HepG2 (cell line): ENCODE results near the gene TFEB. TPM values are rescaled to one million over a fixed set of nuclear protein-coding genes. Genes with fewer than 3 reads are reported as not detected.

Source experiments
- ATF7 ChIP-seq, 2 experiments: fragments of 450-650 bp in 1 of 2; sonication (generic) in 1 of 2; formaldehyde crosslinking in 1 of 2; IDR thresholded peaks; 2 replicates each; pipeline versions ENCODE4 v1.4.0 to v1.6.1; 2016 to 2020; ENCODE audit warnings: antibody characterized with exemption in 1 of 2, mild to moderate bottlenecking in 1 of 2, missing genetic modification reagents in 1 of 2
- CEBPG ChIP-seq: IDR thresholded peaks from 2 replicates; pipeline ENCODE4 v1.6.1; 2016
- CHD4 ChIP-seq: fragments of 200-600 bp; sonication (generic); IDR thresholded peaks from 2 replicates; pipeline ENCODE4 v1.7.0; 2017; ENCODE audit warnings: mild to moderate bottlenecking, low read length, borderline replicate concordance
- GZF1 ChIP-seq: sonication (generic); formaldehyde crosslinking; IDR thresholded peaks from 2 replicates; pipeline ENCODE4 v1.5.1; 2020; ENCODE audit warnings: mild to moderate bottlenecking, missing genetic modification reagents
- HMG20A ChIP-seq: IDR thresholded peaks from 2 replicates; pipeline ENCODE4 v1.6.1; 2016; ENCODE audit warnings: borderline replicate concordance
- HNRNPL ChIP-seq: fragments of 200-400 bp; formaldehyde crosslinking; IDR thresholded peaks from 2 replicates; pipeline ENCODE4 v1.6.1; 2017; ENCODE audit warnings: mild to moderate bottlenecking, low read depth, low read length
- KLF16 ChIP-seq, 2 experiments: sonication (generic) in 1 of 2; formaldehyde crosslinking in 1 of 2; IDR thresholded peaks; 2 replicates each; pipeline versions ENCODE4 v1.6.1 to v1.8.0; 2016 to 2023; ENCODE audit warnings: missing genetic modification reagents in 2 of 2, missing compliant biosample characterization in 1 of 2
- MAF1 ChIP-seq: sonication (generic); formaldehyde crosslinking; IDR thresholded peaks from 2 replicates; pipeline ENCODE4 v1.5.0; 2020; ENCODE audit warnings: missing genetic modification reagents, borderline replicate concordance
- NFE2 ChIP-seq: sonication (generic); formaldehyde crosslinking; IDR thresholded peaks from 2 replicates; pipeline ENCODE4 v1.4.0; 2020; ENCODE audit warnings: missing genetic modification reagents
- NR2F2 ChIP-seq: IDR thresholded peaks from 2 replicates; pipeline ENCODE4 v1.6.1; 2012; ENCODE audit warnings: low read depth, inconsistent platforms, borderline replicate concordance
- PHF21A ChIP-seq: sonication (generic); formaldehyde crosslinking; IDR thresholded peaks from 2 replicates; pipeline ENCODE4 v1.5.0; 2020; ENCODE audit warnings: mild to moderate bottlenecking, missing genetic modification reagents
- RBM39 ChIP-seq: fragments of 200-400 bp; formaldehyde crosslinking; IDR thresholded peaks from one replicate; pipeline ENCODE4 v1.6.1; 2018; ENCODE audit warnings: antibody characterized with exemption, mild to moderate bottlenecking, low read depth, low read length; ENCODE audit not compliant: poor library complexity, severe bottlenecking
- ZNF138 ChIP-seq: sonication (generic); formaldehyde crosslinking; IDR thresholded peaks from 2 replicates; pipeline ENCODE4 v1.5.0; 2020; ENCODE audit warnings: mild to moderate bottlenecking, low read depth, missing genetic modification reagents
- ZNF207 ChIP-seq: fragments of 450-650 bp; IDR thresholded peaks from 2 replicates; pipeline ENCODE4 v1.6.1; 2016; ENCODE audit warnings: antibody characterized with exemption, borderline replicate concordance
- ZNF331 ChIP-seq: sonication (generic); formaldehyde crosslinking; IDR thresholded peaks from 2 replicates; pipeline ENCODE4 v1.4.0; 2020; ENCODE audit warnings: missing genetic modification reagents
- ZNF34 ChIP-seq: sonication (generic); formaldehyde crosslinking; IDR thresholded peaks from 2 replicates; pipeline ENCODE4 v1.4.0; 2020; ENCODE audit warnings: mild to moderate bottlenecking, missing genetic modification reagents, borderline replicate concordance
- ZNF678 ChIP-seq: sonication (generic); formaldehyde crosslinking; IDR thresholded peaks from 2 replicates; pipeline ENCODE4 v1.4.0; 2020; ENCODE audit warnings: mild to moderate bottlenecking, missing genetic modification reagents
- ZNF703 ChIP-seq: sonication (generic); formaldehyde crosslinking; IDR thresholded peaks from 2 replicates; pipeline ENCODE4 v1.5.1; 2020; ENCODE audit warnings: missing genetic modification reagents, mild to moderate bottlenecking, moderate library complexity, borderline replicate concordance
- polyA plus RNA-seq, 8 experiments: library from polyadenylated mRNA; depleted of rRNA in 3 of 8; stranded (reverse) in 7 of 8; unstranded in 1 of 8; fragments of >200 nt; fragmentation: Illumina TruSeq in 4 of 8; extraction: Trizol in 4 of 8; gene quantifications; 2 replicates each; pipeline versions ENCODE4 v1.2.1 to v1.2.3, GENCODE V29; 2011 to 2016; ENCODE audit warnings: low read depth in 4 of 8, missing spikeins in 1 of 8, mixed read lengths in 1 of 8; ENCODE audit not compliant: insufficient read depth in 1 of 8
- total RNA-seq, 5 experiments: library from RNA; depleted of rRNA; stranded (reverse); fragments of >200 nt; fragmentation: Illumina TruSeq; extraction: Trizol; gene quantifications; 2 replicates each; pipeline ENCODE4 v1.2.3, GENCODE V29; 2016; ENCODE audit warnings: low read depth in 1 of 5
- TF ChIP-seq, protein P1 (sequence below): sonication (generic); formaldehyde crosslinking; IDR thresholded peaks from 2 replicates; pipeline ENCODE4 v1.8.0; 2022; ENCODE audit warnings: missing genetic modification reagents, mild to moderate bottlenecking, borderline replicate concordance
- TF ChIP-seq, protein P2 (sequence below): sonication (generic); formaldehyde crosslinking; IDR thresholded peaks from 2 replicates; pipeline ENCODE4 v1.4.0; 2020; ENCODE audit warnings: missing genetic modification reagents
- TF ChIP-seq, protein P3 (sequence below): sonication (generic); formaldehyde crosslinking; IDR thresholded peaks from 2 replicates; pipeline ENCODE4 v1.8.1; 2023; ENCODE audit warnings: mild to moderate bottlenecking, inconsistent platforms, moderate library complexity, missing genetic modification reagents, borderline replicate concordance

Gene TFEB
- total and polyA plus RNA-seq, 2 of the 13 experiments (the other 11 are each of a cell fraction or from before 2014, with no cell fraction given), result 13.3 to 18.7 TPM

DNA sequence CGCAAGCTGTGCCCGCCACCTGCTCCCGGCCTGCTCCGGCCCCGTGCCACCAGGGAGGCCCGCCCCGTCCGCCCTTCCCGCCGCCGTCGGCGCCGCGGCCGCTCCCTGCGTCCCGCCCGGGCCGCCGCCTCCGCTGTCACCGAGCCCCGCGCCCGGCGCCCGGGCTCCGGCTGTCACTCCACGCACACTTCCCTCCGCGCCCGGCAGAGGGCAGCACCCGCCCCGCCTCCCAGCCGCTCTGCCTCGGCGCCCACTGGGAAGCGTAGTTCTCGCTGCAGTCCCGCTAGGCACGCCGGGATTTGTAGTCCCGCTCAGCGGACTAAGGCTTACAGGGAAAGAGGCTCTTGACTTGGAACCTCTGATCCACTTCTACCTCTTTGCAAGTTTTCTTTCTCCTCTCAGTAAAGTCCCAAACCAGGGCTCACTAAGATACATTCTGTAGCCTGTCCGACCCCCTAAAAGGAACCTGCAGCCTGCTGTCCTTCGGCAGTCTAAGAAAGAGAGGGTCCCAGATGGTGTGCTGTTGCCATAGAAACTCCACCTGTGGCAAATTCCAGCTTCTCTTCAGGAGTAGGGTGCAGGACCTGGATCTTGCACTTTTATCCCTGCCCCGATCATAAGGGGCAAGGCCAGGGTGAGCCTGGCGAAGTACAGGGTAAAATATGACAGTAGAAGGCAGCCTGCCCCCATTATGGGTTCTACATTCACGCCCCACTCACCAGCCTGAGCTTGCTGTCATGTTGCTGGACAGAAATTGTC lies at the start of gene TFEB (continued):
- TF ChIP-seq KLF16 (CRISPR knock-in tag; IDR thresholded peaks at IDR 0.05) (peak in 1 of 2 experiments; percentile 91; a peak in 2 of 4 replicates), ZNF207 (no peak), ZNF138 (no peak), NFE2 (CRISPR knock-in tag) (no peak), ATF7 (IDR thresholded peaks at IDR 0.05) (no peak), ATF7 (CRISPR knock-in tag; IDR thresholded peaks at IDR 0.05) (no peak), ZNF34 (no peak), CHD4 (no peak), ZNF703 (no peak), RBM39 (peak; percentile 11), HMG20A (no peak; the same call in 1 of the 2 replicates), GZF1 (CRISPR knock-in tag) (no peak), CEBPG (CRISPR knock-in tag) (peak; percentile 55; the same call in 1 of the 2 replicates), NR2F2 (peak; percentile 50; the same call in 1 of the 2 replicates), MAF1 (CRISPR knock-in tag) (peak; percentile 43; the same call in 1 of the 2 replicates), ZNF678 (CRISPR knock-in tag) (no peak), HNRNPL (no peak), PHF21A (CRISPR knock-in tag) (no peak), ZNF331 (CRISPR knock-in tag) (peak; percentile 83; the same call in 1 of the 2 replicates)
- TF ChIP-seq, protein P1, sequence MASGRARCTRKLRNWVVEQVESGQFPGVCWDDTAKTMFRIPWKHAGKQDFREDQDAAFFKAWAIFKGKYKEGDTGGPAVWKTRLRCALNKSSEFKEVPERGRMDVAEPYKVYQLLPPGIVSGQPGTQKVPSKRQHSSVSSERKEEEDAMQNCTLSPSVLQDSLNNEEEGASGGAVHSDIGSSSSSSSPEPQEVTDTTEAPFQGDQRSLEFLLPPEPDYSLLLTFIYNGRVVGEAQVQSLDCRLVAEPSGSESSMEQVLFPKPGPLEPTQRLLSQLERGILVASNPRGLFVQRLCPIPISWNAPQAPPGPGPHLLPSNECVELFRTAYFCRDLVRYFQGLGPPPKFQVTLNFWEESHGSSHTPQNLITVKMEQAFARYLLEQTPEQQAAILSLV, result peak; percentile 68; the same call in 1 of the 2 replicates
- TF ChIP-seq, protein P2, sequence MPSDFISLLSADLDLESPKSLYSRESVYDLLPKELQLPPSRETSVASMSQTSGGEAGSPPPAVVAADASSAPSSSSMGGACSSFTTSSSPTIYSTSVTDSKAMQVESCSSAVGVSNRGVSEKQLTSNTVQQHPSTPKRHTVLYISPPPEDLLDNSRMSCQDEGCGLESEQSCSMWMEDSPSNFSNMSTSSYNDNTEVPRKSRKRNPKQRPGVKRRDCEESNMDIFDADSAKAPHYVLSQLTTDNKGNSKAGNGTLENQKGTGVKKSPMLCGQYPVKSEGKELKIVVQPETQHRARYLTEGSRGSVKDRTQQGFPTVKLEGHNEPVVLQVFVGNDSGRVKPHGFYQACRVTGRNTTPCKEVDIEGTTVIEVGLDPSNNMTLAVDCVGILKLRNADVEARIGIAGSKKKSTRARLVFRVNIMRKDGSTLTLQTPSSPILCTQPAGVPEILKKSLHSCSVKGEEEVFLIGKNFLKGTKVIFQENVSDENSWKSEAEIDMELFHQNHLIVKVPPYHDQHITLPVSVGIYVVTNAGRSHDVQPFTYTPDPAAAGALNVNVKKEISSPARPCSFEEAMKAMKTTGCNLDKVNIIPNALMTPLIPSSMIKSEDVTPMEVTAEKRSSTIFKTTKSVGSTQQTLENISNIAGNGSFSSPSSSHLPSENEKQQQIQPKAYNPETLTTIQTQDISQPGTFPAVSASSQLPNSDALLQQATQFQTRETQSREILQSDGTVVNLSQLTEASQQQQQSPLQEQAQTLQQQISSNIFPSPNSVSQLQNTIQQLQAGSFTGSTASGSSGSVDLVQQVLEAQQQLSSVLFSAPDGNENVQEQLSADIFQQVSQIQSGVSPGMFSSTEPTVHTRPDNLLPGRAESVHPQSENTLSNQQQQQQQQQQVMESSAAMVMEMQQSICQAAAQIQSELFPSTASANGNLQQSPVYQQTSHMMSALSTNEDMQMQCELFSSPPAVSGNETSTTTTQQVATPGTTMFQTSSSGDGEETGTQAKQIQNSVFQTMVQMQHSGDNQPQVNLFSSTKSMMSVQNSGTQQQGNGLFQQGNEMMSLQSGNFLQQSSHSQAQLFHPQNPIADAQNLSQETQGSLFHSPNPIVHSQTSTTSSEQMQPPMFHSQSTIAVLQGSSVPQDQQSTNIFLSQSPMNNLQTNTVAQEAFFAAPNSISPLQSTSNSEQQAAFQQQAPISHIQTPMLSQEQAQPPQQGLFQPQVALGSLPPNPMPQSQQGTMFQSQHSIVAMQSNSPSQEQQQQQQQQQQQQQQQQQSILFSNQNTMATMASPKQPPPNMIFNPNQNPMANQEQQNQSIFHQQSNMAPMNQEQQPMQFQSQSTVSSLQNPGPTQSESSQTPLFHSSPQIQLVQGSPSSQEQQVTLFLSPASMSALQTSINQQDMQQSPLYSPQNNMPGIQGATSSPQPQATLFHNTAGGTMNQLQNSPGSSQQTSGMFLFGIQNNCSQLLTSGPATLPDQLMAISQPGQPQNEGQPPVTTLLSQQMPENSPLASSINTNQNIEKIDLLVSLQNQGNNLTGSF (CRISPR knock-in tag), result no peak
- TF ChIP-seq, protein P3, sequence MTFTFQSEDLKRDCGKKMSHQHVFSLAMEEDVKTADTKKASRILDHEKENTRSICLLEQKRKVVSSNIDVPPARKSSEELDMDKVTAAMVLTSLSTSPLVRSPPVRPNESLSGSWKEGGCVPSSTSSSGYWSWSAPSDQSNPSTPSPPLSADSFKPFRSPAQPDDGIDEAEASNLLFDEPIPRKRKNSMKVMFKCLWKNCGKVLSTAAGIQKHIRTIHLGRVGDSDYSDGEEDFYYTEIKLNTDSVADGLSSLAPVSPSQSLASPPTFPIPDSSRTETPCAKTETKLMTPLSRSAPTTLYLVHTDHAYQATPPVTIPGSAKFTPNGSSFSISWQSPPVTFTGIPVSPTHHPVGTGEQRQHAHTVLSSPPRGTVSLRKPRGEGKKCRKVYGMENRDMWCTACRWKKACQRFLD, result no peak
